ENCODE measurements around the gene TRMT1.
A peak's percentile ranks its signal among the peaks of the same experiment; 100 is the strongest.
"Not testable (repeated sequence)": the region's sequence is repeated elsewhere in the genome, so short reads cannot be mapped to it uniquely, and the experiment has no call there.

The TRMT1 gene

GRCh38 chr19:13116282-13117175 lies at the start of gene TRMT1:
TRMT1 (minus strand) TSS chr19:13116740; CDS start chr19:13116399, 341 bp downstream.
- peak; percentile 95 for DNase-seq

GRCh38 chr19:13166151-13166550 lies 49.6 kb upstream of the TRMT1 start:
- DNase-seq, result not testable (repeated sequence)

- no peak for DNase-seq
These were observed 48.8 kb upstream of the TRMT1 start for GRCh38 chr19:13165162-13165997.

GRCh38 chr19:13164343-13165161 lies 48.0 kb upstream of the TRMT1 start:
- DNase-seq, result peak; percentile 60

GRCh38 chr19:13163609-13164342 lies 47.2 kb upstream of the TRMT1 start:
- DNase-seq, result peak; percentile 69

- peak; percentile 95 for DNase-seq
These were observed 46.4 kb upstream of the TRMT1 start for GRCh38 chr19:13162724-13163608.

- DNase-seq, result no peak
These were observed 44.0 kb upstream of the TRMT1 start for GRCh38 chr19:13160557-13160956.

- no peak for DNase-seq
These were observed 43.2 kb upstream of the TRMT1 start for GRCh38 chr19:13159713-13160112.

GRCh38 chr19:13155472-13156359 lies 39.2 kb upstream of the TRMT1 start:
- peak; percentile 81 for DNase-seq

- DNase-seq, result peak; percentile 85
These were observed 38.5 kb upstream of the TRMT1 start for GRCh38 chr19:13154911-13155471.

- DNase-seq, result peak; percentile 86
These were observed 37.8 kb upstream of the TRMT1 start for GRCh38 chr19:13154241-13154778.

- no peak for DNase-seq
These were observed 37.2 kb upstream of the TRMT1 start for GRCh38 chr19:13153569-13154240.

GRCh38 chr19:13152974-13153568 lies 36.5 kb upstream of the TRMT1 start:
- peak; percentile 99 for DNase-seq

- no peak for DNase-seq
These were observed 35.9 kb upstream of the TRMT1 start for GRCh38 chr19:13152356-13152973.

GRCh38 chr19:13151605-13152355 lies 35.2 kb upstream of the TRMT1 start:
- DNase-seq, result peak; percentile 96

GRCh38 chr19:13150931-13151604 lies 34.5 kb upstream of the TRMT1 start:
- peak; percentile 57 for DNase-seq
